Parathyroid adenoma (tissue), 2 donors: Measurements from ENCODE around the gene CXXC5.
"Not testable (repeated sequence)": the region's sequence is repeated elsewhere in the genome, so short reads cannot be mapped to it uniquely, and the experiment has no call there.

Experiments used
- H2AFZ ChIP-seq: fragments of 300-600 bp; sonication (generic); one replicate; pipeline ENCODE4 v1.7.0; 2017; ENCODE audit warnings: antibody characterized with exemption, mild to moderate bottlenecking
- H3K27ac ChIP-seq: fragments of 300-600 bp; sonication (generic); one replicate; pipeline ENCODE4 v1.7.0; 2017
- H3K27me3 ChIP-seq: fragments of 300-600 bp; sonication (generic); one replicate; pipeline ENCODE4 v1.7.0; 2017; ENCODE audit warnings: low read length; ENCODE audit not compliant: control insufficient read depth, insufficient read depth
- H3K36me3 ChIP-seq: fragments of 300-600 bp; sonication (generic); one replicate; pipeline ENCODE4 v1.7.0; 2017; ENCODE audit warnings: low read length; ENCODE audit not compliant: control insufficient read depth, insufficient read depth
- H3K4me1 ChIP-seq: fragments of 300-600 bp; sonication (generic); one replicate; pipeline ENCODE4 v1.7.0; 2017; ENCODE audit warnings: control low read depth
- H3K4me2 ChIP-seq: fragments of 300-600 bp; sonication (generic); one replicate; pipeline ENCODE4 v1.7.0; 2017; ENCODE audit warnings: low read length
- H3K4me3 ChIP-seq: fragments of 300-600 bp; sonication (generic); one replicate; pipeline ENCODE4 v1.7.0; 2017; ENCODE audit warnings: low read depth, low read length
- H3K79me2 ChIP-seq: fragments of 300-600 bp; sonication (generic); one replicate; pipeline ENCODE4 v1.7.0; 2017; ENCODE audit warnings: control low read depth
- H3K9ac ChIP-seq: fragments of 300-600 bp; sonication (generic); one replicate; pipeline ENCODE4 v1.7.0; 2017; ENCODE audit warnings: mild to moderate bottlenecking
- H3K9me3 ChIP-seq: fragments of 300-600 bp; sonication (generic); one replicate; pipeline ENCODE4 v1.7.0; 2017; ENCODE audit warnings: low read length; ENCODE audit not compliant: control insufficient read depth
- CTCF ChIP-seq: fragments of 300-600 bp; sonication (generic); IDR thresholded peaks from one replicate; pipeline ENCODE4 v1.7.0; 2017; ENCODE audit warnings: antibody characterized with exemption, mild to moderate bottlenecking
- donor health status: primary hyperparathyroidism.

CXXC5 gene

GRCh38 chr5:139712412-139712811 is 64.3 kb downstream of the CXXC5 start:
- Histone ChIP-seq H3K4me2 (no peak overlapping the region), H3K79me2 (no peaks in the 10 kb centered on the region), H2AFZ (no peak overlapping the region), H3K27me3 (no peaks in the 10 kb centered on the region), H3K36me3 (no peaks in the 10 kb centered on the region), H3K9ac (no peak overlapping the region), H3K27ac (no peak overlapping the region), H3K4me1 (peaks cover 15% of the 10 kb centered on the region), H3K9me3 (no peaks in the 10 kb centered on the region), H3K4me3 (no peak overlapping the region)
- TF ChIP-seq CTCF: no peak

GRCh38 chr5:139713898-139714297 is 65.7 kb downstream of the CXXC5 start:
- H3K27me3 ChIP-seq, H3K4me2 ChIP-seq, H3K9ac ChIP-seq, H3K4me3 ChIP-seq, H2AFZ ChIP-seq, H3K36me3 ChIP-seq, H3K9me3 ChIP-seq, H3K4me1 ChIP-seq, H3K79me2 ChIP-seq, H3K27ac ChIP-seq: not testable (repeated sequence)

GRCh38 chr5:139717221-139717620 is 69.1 kb downstream of the CXXC5 start:
- Histone ChIP-seq H3K79me2 (no peaks in the 10 kb centered on the region), H3K27ac (no peak overlapping the region), H3K4me3 (no peak overlapping the region), H2AFZ (no peak overlapping the region), H3K27me3 (no peaks in the 10 kb centered on the region), H3K4me1 (no peaks in the 10 kb centered on the region), H3K9me3 (no peaks in the 10 kb centered on the region), H3K4me2 (no peak overlapping the region), H3K9ac (no peak overlapping the region), H3K36me3 (no peaks in the 10 kb centered on the region)
- TF ChIP-seq CTCF: no peak

GRCh38 chr5:139718403-139718802 is 70.3 kb downstream of the CXXC5 start:
- H3K4me3 ChIP-seq, H3K27me3 ChIP-seq, H3K79me2 ChIP-seq, H3K27ac ChIP-seq, H3K9me3 ChIP-seq, H3K4me1 ChIP-seq, H3K36me3 ChIP-seq, H2AFZ ChIP-seq, H3K4me2 ChIP-seq, H3K9ac ChIP-seq: not testable (repeated sequence)

- H3K27me3 ChIP-seq, H3K4me3 ChIP-seq, H3K36me3 ChIP-seq, H3K27ac ChIP-seq, H3K9me3 ChIP-seq, H3K4me2 ChIP-seq, H3K4me1 ChIP-seq, H3K79me2 ChIP-seq, H2AFZ ChIP-seq, H3K9ac ChIP-seq: not testable (repeated sequence)
Measured at GRCh38 chr5:139719970-139720369, 71.8 kb downstream of the CXXC5 start.

GRCh38 chr5:139723986-139724587 is 75.9 kb downstream of the CXXC5 start:
- Histone ChIP-seq H3K27ac (no peak overlapping the region), H3K4me2 (no peak overlapping the region), H3K27me3 (no peaks in the 10 kb centered on the region), H3K4me3 (no peak overlapping the region), H3K9me3 (no peaks in the 10 kb centered on the region), H3K36me3 (no peaks in the 10 kb centered on the region), H3K9ac (no peak overlapping the region), H3K79me2 (no peaks in the 10 kb centered on the region), H2AFZ (no peak overlapping the region), H3K4me1 (no peaks in the 10 kb centered on the region)
- no peak for TF ChIP-seq CTCF
